ENCODE results near the gene LAX1. TPM values are rescaled to one million over a fixed set of nuclear protein-coding genes. Genes with fewer than 3 reads are reported as not detected.

Gene LAX1
- total RNA-seq, 1 donor from 2014 or later, result not detected

GRCh38 chr1:203796236-203796605, 31.2 kb downstream of the LAX1 start:
- no peaks in the 10 kb centered on the region for H3K36me3 ChIP-seq (ENCODE audit: control insufficient read depth, insufficient read depth, low read length)

GRCh38 chr1:203797216-203797615, 32.2 kb downstream of the LAX1 start:
- Histone ChIP-seq H3K36me3 (ENCODE audit: control insufficient read depth, insufficient read depth, low read length) (no peaks in the 10 kb centered on the region), H3K27me3 (ENCODE audit: control insufficient read depth, insufficient read depth, low read length) (no peaks in the 10 kb centered on the region), H3K4me3 (ENCODE audit: low read depth, low read length) (no peak overlapping the region)
- no peak for DNase-seq (ENCODE audit: low read depth)
- no peak for TF ChIP-seq CTCF (IDR thresholded peaks at IDR 0.05; ENCODE audit: insufficient read depth, low read length, poor library complexity, severe bottlenecking)

More at GRCh38 chr1:203796236-203796605, 31.2 kb downstream of the LAX1 start:
- Histone ChIP-seq H3K4me3 (ENCODE audit: low read depth, low read length) (peak overlapping the region; percentile 76), H3K27me3 (ENCODE audit: control insufficient read depth, insufficient read depth, low read length) (no peaks in the 10 kb centered on the region)
- no peak for DNase-seq (ENCODE audit: low read depth)
- TF ChIP-seq CTCF (IDR thresholded peaks at IDR 0.05; ENCODE audit: insufficient read depth, low read length, poor library complexity, severe bottlenecking), result no peak

- no peak for TF ChIP-seq CTCF (IDR thresholded peaks at IDR 0.05; ENCODE audit: insufficient read depth, low read length, poor library complexity, severe bottlenecking)
- H3K27me3 ChIP-seq (ENCODE audit: control insufficient read depth, insufficient read depth, low read length), result no peaks in the 10 kb centered on the region
- no peak for DNase-seq (ENCODE audit: low read depth)
- no peak overlapping the region for H3K4me3 ChIP-seq (ENCODE audit: low read depth, low read length)
- no peaks in the 10 kb centered on the region for H3K36me3 ChIP-seq (ENCODE audit: control insufficient read depth, insufficient read depth, low read length)
Observed at GRCh38 chr1:203797948-203798655, 33.1 kb downstream of the LAX1 start.

GRCh38 chr1:203799157-203799556, 34.2 kb downstream of the LAX1 start:
- Histone ChIP-seq H3K27me3 (ENCODE audit: control insufficient read depth, insufficient read depth, low read length) (no peaks in the 10 kb centered on the region), H3K4me3 (ENCODE audit: low read depth, low read length) (no peak overlapping the region), H3K36me3 (ENCODE audit: control insufficient read depth, insufficient read depth, low read length) (peaks cover 1% of the 10 kb centered on the region)
- TF ChIP-seq CTCF (IDR thresholded peaks at IDR 0.05; ENCODE audit: insufficient read depth, low read length, poor library complexity, severe bottlenecking), result no peak
- DNase-seq (ENCODE audit: low read depth), result no peak

- Histone ChIP-seq H3K4me3 (ENCODE audit: low read depth, low read length) (no peak overlapping the region), H3K27me3 (ENCODE audit: control insufficient read depth, insufficient read depth, low read length) (no peaks in the 10 kb centered on the region), H3K36me3 (ENCODE audit: control insufficient read depth, insufficient read depth, low read length) (peaks cover 1% of the 10 kb centered on the region)
- TF ChIP-seq CTCF (IDR thresholded peaks at IDR 0.05; ENCODE audit: insufficient read depth, low read length, poor library complexity, severe bottlenecking), result no peak
- no peak for DNase-seq (ENCODE audit: low read depth)
Observed at GRCh38 chr1:203799971-203800370, 35.0 kb downstream of the LAX1 start.

GRCh38 chr1:203805689-203806088, 40.7 kb downstream of the LAX1 start:
- peaks cover 1% of the 10 kb centered on the region for H3K36me3 ChIP-seq (ENCODE audit: control insufficient read depth, insufficient read depth, low read length)
- no peaks in the 10 kb centered on the region for H3K27me3 ChIP-seq (ENCODE audit: control insufficient read depth, insufficient read depth, low read length)
- H3K4me3 ChIP-seq (ENCODE audit: low read depth, low read length), result no peak overlapping the region
- DNase-seq (ENCODE audit: low read depth), result no peak
- no peak for TF ChIP-seq CTCF (IDR thresholded peaks at IDR 0.05; ENCODE audit: insufficient read depth, low read length, poor library complexity, severe bottlenecking)
